Omental fat pad (tissue), 4 donors: ENCODE measurements around the gene BMP8B. TPM values are rescaled to one million over a fixed set of nuclear protein-coding genes. Genes with fewer than 3 reads are reported as not detected.

Source experiments
- ATAC-seq: fragments of 150-250 bp; one replicate; pipeline ENCODE4 v1.9.1; 2016; ENCODE audit warnings: mild to moderate bottlenecking, moderate library complexity; ENCODE audit not compliant: low FRiP score
- DNase-seq: peaks from one replicate; pipeline ENCODE4 v3.0.0-alpha.2; 2019; ENCODE audit warnings: low spot score
- total RNA-seq, 4 donors: library from RNA; depleted of rRNA; stranded (reverse); fragments of >200 nt; gene quantifications; one replicate each; pipeline ENCODE4 v1.1.0, GENCODE V29; 2016
- TF ChIP-seq, protein P1 (sequence below), 3 donors: fragments of 450-650 bp; IDR thresholded peaks; one replicate each; pipeline ENCODE4 v1.5.1; 2016 to 2017; ENCODE audit warnings: antibody characterized with exemption in 3 of 3, mild to moderate bottlenecking in 3 of 3, moderate library complexity in 2 of 3

Gene BMP8B
- total RNA-seq, 4 donors from 2014 or later, result 0.24 to 2.0 (median 0.33) TPM

DNA sequence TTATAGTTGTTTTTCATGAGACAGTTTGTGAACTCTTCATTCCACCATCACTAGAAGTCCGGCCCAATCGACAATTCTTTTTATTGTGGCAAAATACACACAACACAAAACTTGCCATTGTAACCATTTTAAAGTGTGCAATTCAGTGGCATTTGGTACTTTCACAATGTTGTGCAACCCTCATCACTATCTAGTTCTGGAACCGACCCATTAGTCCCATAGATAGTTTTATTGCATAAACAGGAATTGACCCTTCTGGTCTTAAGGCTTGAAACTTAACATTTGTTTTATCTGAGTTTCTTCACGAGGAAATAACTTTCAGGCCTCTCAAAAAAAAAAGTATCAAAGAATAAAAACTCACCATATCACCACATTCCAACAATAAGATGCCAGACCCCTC lies 58.8 kb downstream of the BMP8B start:
- ATAC-seq, result no peak
- TF ChIP-seq, protein P1, sequence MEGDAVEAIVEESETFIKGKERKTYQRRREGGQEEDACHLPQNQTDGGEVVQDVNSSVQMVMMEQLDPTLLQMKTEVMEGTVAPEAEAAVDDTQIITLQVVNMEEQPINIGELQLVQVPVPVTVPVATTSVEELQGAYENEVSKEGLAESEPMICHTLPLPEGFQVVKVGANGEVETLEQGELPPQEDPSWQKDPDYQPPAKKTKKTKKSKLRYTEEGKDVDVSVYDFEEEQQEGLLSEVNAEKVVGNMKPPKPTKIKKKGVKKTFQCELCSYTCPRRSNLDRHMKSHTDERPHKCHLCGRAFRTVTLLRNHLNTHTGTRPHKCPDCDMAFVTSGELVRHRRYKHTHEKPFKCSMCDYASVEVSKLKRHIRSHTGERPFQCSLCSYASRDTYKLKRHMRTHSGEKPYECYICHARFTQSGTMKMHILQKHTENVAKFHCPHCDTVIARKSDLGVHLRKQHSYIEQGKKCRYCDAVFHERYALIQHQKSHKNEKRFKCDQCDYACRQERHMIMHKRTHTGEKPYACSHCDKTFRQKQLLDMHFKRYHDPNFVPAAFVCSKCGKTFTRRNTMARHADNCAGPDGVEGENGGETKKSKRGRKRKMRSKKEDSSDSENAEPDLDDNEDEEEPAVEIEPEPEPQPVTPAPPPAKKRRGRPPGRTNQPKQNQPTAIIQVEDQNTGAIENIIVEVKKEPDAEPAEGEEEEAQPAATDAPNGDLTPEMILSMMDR (IDR thresholded peaks at IDR 0.05), result no peak
- no peak for DNase-seq

DNA sequence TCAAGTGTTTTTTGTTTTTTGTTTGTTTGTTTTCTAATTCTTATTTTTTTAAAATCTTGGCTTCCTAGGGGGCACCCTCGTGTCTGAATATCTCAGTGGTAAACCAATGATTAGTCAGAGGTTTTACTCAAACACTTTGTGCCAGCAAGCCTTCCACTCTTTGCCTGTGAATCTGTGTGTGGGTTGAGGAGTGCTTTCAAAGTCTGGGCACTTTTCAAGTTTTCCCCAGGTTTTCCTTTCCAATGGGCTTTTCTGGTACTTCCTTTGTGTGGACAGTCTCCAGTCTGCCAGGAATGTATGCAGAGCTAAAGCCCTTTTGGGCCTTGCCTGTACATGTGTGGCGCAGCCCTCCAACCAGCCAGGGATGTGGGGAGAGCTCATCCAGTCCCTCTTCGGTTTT lies 59.6 kb downstream of the BMP8B start:
- ATAC-seq (no peak), DNase-seq (no peak)
- TF ChIP-seq, protein P1 (IDR thresholded peaks at IDR 0.05), result no peak

DNA sequence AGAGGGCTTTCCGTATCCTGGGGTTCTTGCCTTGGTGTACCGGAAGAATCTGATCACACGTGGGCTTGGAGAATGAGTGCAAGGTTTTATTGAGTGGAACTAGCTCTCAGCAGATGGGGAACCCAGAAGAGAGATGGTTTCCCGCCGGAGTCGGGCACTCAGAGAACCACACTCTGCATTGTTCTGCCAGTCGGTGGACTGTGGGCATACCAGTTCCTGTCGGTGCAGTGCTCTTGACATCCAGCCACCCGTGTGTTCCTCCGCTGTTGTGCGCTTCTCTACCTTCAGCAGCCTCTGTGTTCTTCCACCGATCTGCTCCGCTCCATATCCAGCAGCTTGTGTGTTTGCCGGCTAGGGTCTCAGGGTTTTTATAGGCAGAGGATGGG lies 60.7 kb downstream of the BMP8B start:
- no peak for ATAC-seq
- TF ChIP-seq, protein P1 (IDR thresholded peaks at IDR 0.05), result no peak
- DNase-seq, result no peak

DNA sequence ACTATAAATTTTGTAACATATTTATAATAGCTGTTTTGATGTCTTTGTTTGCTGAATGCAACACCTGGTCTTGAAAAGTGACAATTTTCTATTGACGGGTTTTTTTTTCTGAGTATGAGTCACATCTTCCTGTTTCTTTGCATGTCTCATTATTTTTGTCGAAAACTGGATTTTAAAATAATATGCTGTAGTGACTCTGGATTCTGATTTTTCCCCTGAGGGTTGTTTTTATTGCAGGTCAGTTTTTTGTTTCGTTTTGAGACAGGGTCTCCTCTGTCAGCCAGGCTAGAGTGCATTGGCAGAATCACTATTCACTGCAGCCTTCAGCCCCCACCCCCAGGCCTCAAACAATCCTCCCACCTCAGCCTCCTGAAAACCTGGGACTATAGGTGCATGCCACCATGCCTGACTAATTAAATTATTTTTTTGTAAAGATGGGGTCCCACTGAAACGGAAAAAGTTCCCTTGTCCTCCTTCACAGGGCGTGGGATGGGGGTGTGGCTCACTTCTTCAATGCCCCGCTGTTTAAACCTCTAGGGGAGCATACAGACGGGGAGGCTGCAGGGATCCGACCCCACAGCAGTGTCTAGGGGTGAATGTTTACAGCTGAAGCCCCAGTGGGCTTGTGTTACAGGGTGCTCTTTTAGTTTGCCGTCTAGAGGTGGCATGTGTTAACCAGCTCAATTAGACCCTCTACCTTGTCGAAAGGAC lies 61.3 kb downstream of the BMP8B start:
- TF ChIP-seq, protein P1 (IDR thresholded peaks at IDR 0.05), result no peak
- DNase-seq, result no peak
- ATAC-seq, result no peak

DNA sequence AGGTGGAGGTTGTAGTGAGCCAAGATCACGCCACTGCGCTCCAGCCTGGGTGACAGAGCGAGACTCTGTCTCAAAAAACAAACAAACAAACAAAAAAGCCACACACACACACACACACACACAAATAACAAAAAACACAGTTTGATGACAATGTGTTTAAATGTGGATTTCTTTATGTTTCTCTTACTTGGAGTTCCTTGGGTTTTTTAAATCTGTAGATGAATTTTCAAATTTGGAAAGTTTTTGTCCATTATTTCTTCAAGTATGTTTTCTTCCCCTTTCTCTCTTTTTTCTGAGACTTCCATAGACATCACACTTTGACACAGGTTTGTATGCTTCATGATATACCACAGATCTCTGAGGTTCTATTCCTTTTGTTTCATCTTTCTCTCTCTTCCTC lies 62.1 kb downstream of the BMP8B start:
- TF ChIP-seq, protein P1 (IDR thresholded peaks at IDR 0.05), result no peak
- ATAC-seq, result no peak
- no peak for DNase-seq

DNA sequence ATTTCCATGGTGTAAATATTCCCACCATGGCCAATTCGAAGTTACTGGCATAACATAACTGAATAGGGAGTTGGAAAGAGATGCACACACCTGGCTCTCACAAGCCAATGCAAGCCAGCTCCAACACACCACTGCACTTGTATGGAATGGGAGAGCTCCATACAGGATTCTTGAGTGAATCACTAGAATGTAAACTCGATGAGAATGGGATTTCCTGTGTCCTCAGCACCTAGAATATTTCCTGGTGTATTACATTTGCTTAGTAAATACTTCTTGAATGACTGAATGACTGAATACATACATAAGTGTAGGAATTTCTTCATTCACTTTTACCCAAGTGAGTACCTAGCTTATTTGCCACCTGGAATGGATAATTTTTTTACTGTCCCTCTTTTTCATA lies 66.2 kb downstream of the BMP8B start:
- TF ChIP-seq, protein P1 (IDR thresholded peaks at IDR 0.05), result no peak
- DNase-seq, result no peak
- no peak for ATAC-seq

DNA sequence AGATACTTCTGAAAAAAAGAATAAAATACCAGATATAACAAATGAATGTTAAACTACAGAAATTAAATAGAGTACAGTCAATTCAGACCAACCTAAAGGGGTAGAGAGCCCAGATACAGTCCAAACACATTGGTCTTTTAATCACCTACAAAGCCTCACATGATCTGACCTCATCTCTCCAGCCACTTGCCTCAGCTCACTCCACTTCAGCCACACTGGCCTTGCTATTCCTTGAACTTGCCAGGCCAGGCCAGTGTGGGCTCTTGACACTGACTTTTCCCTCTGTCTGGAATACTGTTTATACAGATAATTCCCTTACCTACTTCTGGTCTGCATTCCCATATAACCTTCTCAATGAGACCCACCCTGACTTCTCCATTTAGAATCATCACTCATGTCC lies 67.0 kb downstream of the BMP8B start:
- DNase-seq (no peak), ATAC-seq (no peak)
- TF ChIP-seq, protein P1 (IDR thresholded peaks at IDR 0.05), result no peak
